C4-2B (cell line): ENCODE results near the gene ARRB1.

Source experiments
- ZFX ChIP-seq: fragments of 450-650 bp; IDR thresholded peaks from 2 replicates; pipeline ENCODE4 v1.6.1; 2017
- TF ChIP-seq, protein P1 (sequence below): fragments of 450-650 bp; conservative IDR thresholded peaks from 2 replicates; pipeline ENCODE4 v1.5.1; 2017; ENCODE audit warnings: mild to moderate bottlenecking

DNA sequence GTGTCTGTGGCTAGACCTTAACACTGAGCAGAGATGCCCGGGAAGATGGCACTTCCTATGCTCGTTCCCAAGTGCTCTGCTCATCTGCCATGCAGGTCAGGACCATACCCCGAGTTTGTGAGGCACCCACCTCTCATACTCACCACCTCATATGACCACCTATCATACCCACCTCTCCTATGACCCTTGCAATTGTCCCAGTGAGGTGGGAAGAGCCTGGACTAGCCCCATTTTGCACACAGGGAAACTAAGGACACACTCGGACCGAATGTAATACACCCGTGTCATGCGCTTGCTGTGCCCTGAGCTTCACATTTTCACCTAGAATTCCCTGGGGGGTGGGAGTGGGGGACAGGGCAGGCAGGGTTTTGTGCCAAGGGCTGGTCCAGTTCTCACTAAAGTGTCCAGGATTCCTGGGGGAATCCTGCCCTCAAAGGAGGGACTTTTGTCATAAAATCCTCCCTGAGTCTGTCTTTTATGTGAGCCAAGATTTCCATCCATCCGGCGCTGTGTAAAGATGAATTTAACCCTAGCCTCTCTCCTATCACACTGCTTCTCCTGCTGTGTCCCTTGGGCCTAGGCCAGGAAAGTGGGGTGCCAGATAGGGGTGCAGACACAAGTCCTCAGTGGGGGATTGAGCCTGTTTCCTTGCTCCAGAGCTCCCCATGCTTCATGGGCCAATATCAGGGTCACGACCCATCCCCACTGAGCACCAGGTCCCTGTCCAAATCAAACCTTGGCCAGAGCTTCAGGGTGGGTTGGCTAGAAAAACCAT lies 90.9 kb downstream of the ARRB1 start:
- TF ChIP-seq, protein P1, sequence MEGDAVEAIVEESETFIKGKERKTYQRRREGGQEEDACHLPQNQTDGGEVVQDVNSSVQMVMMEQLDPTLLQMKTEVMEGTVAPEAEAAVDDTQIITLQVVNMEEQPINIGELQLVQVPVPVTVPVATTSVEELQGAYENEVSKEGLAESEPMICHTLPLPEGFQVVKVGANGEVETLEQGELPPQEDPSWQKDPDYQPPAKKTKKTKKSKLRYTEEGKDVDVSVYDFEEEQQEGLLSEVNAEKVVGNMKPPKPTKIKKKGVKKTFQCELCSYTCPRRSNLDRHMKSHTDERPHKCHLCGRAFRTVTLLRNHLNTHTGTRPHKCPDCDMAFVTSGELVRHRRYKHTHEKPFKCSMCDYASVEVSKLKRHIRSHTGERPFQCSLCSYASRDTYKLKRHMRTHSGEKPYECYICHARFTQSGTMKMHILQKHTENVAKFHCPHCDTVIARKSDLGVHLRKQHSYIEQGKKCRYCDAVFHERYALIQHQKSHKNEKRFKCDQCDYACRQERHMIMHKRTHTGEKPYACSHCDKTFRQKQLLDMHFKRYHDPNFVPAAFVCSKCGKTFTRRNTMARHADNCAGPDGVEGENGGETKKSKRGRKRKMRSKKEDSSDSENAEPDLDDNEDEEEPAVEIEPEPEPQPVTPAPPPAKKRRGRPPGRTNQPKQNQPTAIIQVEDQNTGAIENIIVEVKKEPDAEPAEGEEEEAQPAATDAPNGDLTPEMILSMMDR: no peak
- TF ChIP-seq ZFX: no peak
